Hematopoietic multipotent progenitor cell treated with erythropoietin and hydrocortisone succinate and interleukin-3 and kit ligand, for 8 days (in vitro differentiated cells): ENCODE data around the gene OR2AT4.
A peak's percentile ranks its signal among the peaks of the same experiment; 100 is the strongest.
"Not testable (repeated sequence)": the region's sequence is repeated elsewhere in the genome, so short reads cannot be mapped to it uniquely, and the experiment has no call there.

Experiments used
- DNase-seq: peaks from one replicate; pipeline ENCODE4 v3.0.0-alpha.2; 2015

The OR2AT4 gene

GRCh38 chr11:75101424-75102128 lies 4.9 kb upstream of the OR2AT4 start:
- no peak for DNase-seq

- peak; percentile 60 for DNase-seq
Measured at GRCh38 chr11:75100314-75100713, 3.6 kb upstream of the OR2AT4 start.

- DNase-seq = no peak
Measured at GRCh38 chr11:75099635-75100034, 3.0 kb upstream of the OR2AT4 start.

- not testable (repeated sequence) for DNase-seq
Measured at GRCh38 chr11:75098835-75099439, 2.3 kb upstream of the OR2AT4 start.

GRCh38 chr11:75098181-75098580 lies 1.5 kb upstream of the OR2AT4 start:
- DNase-seq = not testable (repeated sequence)

- no peak for DNase-seq
Measured at GRCh38 chr11:75097173-75097557, 489 bp upstream of the OR2AT4 start.

GRCh38 chr11:75094382-75094781 lies 2.3 kb downstream of the OR2AT4 start:
- not testable (repeated sequence) for DNase-seq

GRCh38 chr11:75090671-75091177 lies 6.0 kb downstream of the OR2AT4 start:
- DNase-seq = no peak

GRCh38 chr11:75087319-75088305 lies 9.1 kb downstream of the OR2AT4 start:
- DNase-seq = no peak

GRCh38 chr11:75084883-75085282 lies 11.8 kb downstream of the OR2AT4 start:
- no peak for DNase-seq

- no peak for DNase-seq
Measured at GRCh38 chr11:75083217-75083605, 13.5 kb downstream of the OR2AT4 start.

- DNase-seq = no peak
Measured at GRCh38 chr11:75082601-75083216, 14.0 kb downstream of the OR2AT4 start.

GRCh38 chr11:75079546-75079945 lies 17.1 kb downstream of the OR2AT4 start:
- no peak for DNase-seq

GRCh38 chr11:75078233-75078632 lies 18.4 kb downstream of the OR2AT4 start:
- DNase-seq = no peak

GRCh38 chr11:75077316-75077715 lies 19.4 kb downstream of the OR2AT4 start:
- DNase-seq = no peak

GRCh38 chr11:75076671-75077070 lies 20.0 kb downstream of the OR2AT4 start:
- DNase-seq = no peak

- DNase-seq = no peak
Measured at GRCh38 chr11:75073459-75074190, 23.1 kb downstream of the OR2AT4 start.

GRCh38 chr11:75072582-75072981 lies 24.1 kb downstream of the OR2AT4 start:
- no peak for DNase-seq

GRCh38 chr11:75069473-75069872 lies 27.2 kb downstream of the OR2AT4 start:
- DNase-seq = no peak

GRCh38 chr11:75068993-75069392 lies 27.7 kb downstream of the OR2AT4 start:
- DNase-seq = no peak

- no peak for DNase-seq
Measured at GRCh38 chr11:75068559-75068958, 28.1 kb downstream of the OR2AT4 start.

GRCh38 chr11:75066061-75066460 lies 30.6 kb downstream of the OR2AT4 start:
- no peak for DNase-seq
